Measurements from ENCODE around the gene SAMD5. TPM values are rescaled to one million over a fixed set of nuclear protein-coding genes. Genes with fewer than 3 reads are reported as not detected.
"Not testable (repeated sequence)": the region's sequence is repeated elsewhere in the genome, so short reads cannot be mapped to it uniquely, and the experiment has no call there.

SAMD5 gene
- total RNA-seq, 1 donor = not detected

DNA sequence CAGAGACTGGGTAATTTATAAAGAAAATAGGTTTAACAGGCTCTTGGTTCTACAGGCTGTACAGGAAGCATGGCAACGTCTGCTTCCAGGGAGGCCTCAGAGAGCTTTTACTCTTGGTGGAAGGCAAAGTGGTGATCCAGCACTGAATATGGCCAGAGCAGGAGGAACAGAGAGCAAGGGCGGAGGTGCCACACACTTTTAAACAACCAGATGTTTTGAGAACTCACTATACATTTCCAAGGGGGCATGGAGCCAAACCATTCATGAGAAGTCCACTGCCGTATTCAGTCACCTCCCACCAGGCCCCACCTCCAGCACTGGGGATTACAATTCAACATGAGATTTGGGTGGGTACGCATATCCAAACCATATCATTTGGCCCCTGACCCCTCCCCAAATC lies 18.7 kb downstream of the SAMD5 start:
- DNase-seq (ENCODE audit: low read depth in 2 of 3, low spot score in 2 of 3) = no peak

- no peak for DNase-seq (ENCODE audit: low read depth in 2 of 3, low spot score in 2 of 3)
These were observed 20.1 kb downstream of the SAMD5 start for GRCh38 chr6:147528511-147529145.

DNA sequence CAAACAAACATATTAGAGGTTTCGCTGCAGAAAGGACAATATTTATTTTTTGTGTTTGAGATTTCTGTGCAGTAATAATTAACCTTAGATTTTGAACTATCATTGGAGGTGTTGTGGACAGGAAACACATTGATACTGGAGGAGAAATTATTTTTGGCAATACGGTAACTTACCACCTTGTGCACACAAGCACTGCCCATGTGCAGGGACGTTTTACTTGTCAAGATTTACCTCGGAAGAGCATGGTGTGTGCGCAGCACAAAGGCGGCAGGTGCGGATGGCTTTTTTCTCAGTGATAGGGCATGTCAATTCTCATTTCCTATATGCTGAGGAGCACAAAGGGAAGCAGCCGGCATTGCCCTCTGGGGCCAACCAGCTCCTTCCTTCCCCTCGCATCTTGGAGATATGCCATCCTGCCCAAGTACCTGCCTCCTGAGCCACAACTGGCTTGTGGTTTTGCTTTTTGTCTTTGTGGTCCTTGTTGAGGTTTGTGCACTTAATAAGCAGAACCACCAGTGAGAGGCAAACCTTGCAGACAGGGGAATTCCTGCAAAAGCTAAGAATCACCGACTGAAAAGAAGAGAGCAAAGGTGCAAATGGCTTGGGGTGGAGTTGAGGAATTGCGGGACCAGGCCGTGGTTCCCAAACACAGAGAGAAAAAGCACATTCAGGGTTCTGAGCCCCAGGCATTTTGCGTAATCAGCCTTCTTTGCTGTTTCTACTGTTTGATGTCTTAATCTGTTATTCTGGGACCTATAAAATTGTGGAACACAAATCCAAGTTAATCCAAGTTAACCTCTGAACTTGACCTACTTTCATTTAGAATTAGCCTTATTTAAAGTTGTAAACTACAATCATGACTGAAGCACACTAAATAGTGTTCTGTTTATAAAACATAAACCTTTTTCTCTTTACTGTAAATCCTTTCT lies 21.9 kb downstream of the SAMD5 start:
- peak in 2 of 3 donors; percentile 82 to 86 for DNase-seq (ENCODE audit: low read depth in 2 of 3, low spot score in 2 of 3)

- DNase-seq (ENCODE audit: low read depth in 2 of 3, low spot score in 2 of 3) = no peak
These were observed 22.8 kb downstream of the SAMD5 start for GRCh38 chr6:147531321-147531720.

DNA sequence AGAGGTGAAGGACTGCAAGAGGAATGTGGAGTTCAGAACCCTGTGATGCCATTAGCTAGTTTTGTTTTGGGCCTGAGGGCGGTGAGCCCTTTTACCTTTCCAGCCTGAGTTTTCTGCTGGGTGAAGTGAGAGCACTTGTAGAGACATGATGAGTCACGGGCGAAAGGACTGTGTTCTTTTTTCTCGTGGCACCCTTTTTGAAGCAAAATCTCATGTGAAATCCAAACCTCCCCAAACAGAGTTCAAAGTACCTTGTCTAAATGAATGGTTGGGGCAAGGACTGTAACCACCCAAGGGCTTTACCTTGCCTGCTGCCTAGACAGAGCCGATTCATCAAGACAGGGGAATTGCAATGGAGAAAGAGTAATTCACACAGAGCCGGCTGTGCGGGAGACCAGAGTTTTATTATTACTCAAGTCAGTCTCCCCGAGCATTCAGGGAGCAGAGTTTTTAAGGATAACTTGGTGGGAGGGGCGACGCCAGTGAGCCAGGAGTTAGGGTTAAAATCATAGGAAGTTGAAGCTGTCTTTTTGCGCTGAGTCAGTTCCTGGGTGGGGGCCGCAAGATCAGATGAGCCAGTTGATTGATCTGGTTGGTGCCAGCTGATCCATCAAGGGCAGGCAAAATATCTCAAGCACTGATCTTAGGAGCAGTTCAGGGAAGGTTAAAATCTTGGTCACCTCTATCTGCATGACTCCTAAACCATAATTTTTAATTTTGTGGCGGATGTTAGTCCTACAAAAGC lies 25.8 kb downstream of the SAMD5 start:
- no peak for DNase-seq (ENCODE audit: low read depth in 2 of 3, low spot score in 2 of 3)

DNA sequence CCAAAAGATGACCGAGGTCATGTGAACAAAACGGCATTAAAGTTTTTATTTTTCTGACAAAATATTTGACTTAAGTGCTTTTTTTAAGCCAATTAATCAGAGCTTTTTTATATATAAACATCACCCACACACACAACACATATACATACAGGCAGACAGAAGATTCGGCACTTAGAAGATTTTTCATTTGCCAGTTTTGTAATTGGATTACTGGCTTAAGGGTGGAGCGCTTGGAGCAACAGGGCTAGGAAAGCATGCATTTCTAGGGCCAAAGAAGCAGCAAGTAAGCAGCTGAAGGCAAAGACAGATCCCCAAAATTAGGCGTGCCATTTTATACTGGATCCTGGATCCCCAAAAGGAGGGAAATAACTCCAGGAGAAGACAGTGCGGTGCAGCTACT lies 30.3 kb downstream of the SAMD5 start:
- DNase-seq (ENCODE audit: low read depth in 2 of 3, low spot score in 2 of 3) = no peak

DNA sequence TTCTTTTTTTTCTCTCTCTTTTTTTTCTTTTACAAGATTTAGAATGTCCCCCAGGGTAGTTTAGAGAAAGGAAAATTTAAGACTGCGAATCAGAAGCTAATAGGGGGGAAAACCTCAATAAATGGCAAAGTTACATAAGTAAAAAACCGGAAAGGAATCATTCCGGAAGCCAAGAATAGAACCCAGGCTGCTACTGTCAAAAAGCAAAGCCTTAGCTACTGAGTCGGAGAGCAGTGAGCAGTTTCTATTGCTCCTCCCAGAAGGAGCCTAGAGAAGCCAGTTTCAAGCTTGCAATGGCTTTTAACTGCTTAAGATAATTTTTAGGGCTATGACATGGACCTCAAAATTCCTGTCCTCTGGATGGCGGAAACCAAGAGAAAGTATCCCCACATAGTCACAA lies 31.6 kb downstream of the SAMD5 start:
- DNase-seq (ENCODE audit: low read depth in 2 of 3, low spot score in 2 of 3) = no peak

DNA sequence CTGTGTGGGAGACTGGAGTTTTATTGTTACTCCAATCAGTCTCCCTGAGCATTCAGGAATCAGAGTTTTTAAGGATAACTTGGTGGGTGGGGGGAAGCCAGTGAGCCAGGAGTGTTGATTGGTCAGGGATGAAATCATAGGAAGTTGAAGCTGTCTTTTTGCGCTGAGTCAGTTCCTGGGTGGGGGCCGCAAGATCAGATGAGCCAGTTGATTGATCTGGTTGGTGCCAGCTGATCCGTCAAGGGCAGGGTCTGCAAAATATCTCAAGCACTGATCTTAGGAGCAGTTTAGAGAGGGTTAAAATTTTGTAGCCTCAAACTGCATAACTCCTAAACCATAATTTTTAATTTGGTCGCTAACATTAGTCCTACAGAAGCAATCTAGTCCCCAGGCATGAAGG lies 33.9 kb downstream of the SAMD5 start:
- not testable (repeated sequence) for DNase-seq (ENCODE audit: low read depth in 2 of 3, low spot score in 2 of 3)

DNA sequence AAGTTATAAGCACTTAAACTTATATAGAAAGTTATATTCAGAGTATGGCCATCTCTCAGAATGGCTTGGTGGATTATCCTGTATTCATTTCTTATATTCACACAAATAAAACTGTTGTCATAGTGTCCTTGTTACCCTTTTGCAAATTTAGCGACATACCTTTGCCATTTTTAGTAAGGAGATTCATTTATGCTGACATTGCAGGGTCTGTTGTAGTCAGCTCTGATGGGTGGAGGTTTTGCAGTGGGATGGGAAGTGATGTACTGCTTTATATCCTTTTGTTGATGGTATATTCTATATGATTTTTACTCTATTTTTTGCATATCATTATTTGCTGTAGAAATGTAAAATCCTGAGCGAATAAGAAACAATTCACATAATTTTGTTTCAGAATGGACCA lies 35.9 kb downstream of the SAMD5 start:
- DNase-seq (ENCODE audit: low read depth in 2 of 3, low spot score in 2 of 3) = no peak

DNA sequence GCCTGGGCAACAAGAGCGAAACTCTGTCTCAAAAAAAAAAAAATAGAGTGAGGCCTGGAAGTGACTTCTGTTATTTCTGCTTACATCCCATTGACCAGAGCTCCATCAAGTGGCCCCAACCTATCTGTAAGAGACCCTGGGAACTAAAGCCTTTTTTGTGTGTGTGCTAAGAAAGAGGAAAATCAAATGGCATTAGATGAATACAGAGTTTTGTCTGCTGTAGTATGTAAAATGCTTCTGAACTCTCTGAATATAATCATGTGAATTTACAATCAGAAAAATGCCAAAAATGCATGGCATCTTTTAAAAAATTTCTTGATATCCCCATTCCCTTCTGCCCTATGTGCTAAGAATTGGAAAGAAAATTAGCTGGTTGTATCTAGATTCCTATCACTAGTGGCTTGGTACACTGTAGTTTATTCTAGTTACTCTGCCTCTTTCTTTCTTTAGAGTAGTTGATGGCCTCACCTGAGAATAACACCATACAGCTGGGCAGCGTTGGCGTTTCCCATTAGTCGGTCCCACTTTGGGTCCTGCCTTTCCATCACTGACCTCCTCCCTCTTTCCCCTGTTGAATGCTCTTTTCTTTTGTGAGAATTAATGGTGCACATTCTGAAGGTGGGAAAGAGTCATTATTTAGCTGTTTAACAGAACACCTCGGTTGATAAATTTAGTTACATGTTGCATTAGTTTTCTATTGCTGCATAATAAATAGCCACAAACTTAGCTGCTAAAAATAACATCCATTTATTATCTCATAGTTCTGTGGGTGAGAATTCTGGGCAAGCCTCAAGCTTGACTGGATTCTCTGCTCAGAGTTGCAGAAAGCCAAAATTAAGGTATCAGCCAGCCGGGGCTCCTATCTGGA lies 38.2 kb downstream of the SAMD5 start:
- no peak for DNase-seq (ENCODE audit: low read depth in 2 of 3, low spot score in 2 of 3)

- no peak for DNase-seq (ENCODE audit: low read depth in 2 of 3, low spot score in 2 of 3)
These were observed 38.9 kb downstream of the SAMD5 start for GRCh38 chr6:147547369-147547902.

DNA sequence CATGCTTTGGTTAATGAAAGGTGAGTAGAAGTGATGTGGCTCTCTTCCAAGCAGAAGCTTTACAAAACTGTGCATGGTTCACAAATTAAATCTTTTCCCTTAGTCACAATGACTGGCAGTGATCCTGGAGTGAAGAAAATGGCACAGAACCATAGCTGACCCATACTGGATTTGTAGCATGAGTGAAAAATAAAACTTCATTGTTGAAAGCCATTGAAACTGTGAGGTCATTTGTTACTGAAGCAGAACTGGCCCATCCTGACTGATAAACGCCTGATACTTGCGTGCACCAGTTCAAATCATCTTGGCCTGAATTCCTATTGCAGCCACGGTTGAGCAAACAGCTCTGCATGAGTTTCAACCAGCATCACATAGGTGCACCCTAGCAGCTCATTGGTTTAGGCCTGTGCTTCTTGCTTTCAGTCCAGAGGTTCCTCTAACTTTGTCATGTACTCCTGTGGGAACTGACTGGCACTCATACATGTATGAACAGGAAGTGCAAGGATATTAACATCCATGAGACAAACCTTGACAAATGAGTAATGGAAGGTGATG lies 40.5 kb downstream of the SAMD5 start:
- no peak for DNase-seq (ENCODE audit: low read depth in 2 of 3, low spot score in 2 of 3)

- no peak for DNase-seq (ENCODE audit: low read depth in 2 of 3, low spot score in 2 of 3)
These were observed 41.0 kb downstream of the SAMD5 start for GRCh38 chr6:147549531-147549930.

DNA sequence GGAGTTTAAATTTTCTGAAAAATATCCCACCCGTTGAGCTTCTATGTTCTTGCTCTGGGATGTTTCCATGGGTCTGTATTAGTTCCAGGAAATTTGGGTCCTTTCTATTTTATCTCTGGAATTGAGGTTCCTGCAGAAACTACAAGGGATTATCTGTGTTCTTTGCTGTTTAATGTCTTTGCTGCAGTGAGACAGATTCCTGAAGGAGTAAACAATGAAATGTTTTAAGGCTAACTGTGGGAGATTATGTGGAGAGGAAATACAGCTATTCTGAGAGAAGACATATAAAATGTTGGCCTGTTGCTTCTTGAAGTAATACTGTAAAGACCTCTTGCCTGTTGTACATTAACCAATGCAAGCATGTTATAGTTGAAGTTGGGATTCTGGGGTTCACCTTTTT lies 43.5 kb downstream of the SAMD5 start:
- no peak for DNase-seq (ENCODE audit: low read depth in 2 of 3, low spot score in 2 of 3)

GRCh38 chr6:147553099-147553498 lies 44.6 kb downstream of the SAMD5 start:
- DNase-seq (ENCODE audit: low read depth in 2 of 3, low spot score in 2 of 3) = no peak

DNA sequence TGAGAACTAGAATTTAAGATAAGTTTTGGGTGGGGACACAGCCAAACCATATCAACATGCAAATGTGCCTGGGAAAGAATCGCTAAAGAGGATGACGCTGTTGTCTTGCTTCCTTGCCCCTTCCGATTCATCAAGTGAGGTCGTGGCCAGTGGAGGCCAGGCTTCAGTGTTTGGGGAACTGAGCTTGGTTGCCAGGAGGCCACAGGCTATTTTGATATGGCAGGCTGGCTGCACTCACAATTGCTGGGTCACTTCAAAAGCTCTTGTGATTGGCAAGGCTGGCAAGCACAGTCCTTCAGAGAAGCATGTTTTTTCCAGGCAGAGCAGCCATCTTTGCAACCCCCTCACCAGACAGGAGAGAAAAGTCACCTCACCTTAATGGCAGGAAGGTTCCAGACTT lies 45.8 kb downstream of the SAMD5 start:
- DNase-seq (ENCODE audit: low read depth in 2 of 3, low spot score in 2 of 3) = no peak

DNA sequence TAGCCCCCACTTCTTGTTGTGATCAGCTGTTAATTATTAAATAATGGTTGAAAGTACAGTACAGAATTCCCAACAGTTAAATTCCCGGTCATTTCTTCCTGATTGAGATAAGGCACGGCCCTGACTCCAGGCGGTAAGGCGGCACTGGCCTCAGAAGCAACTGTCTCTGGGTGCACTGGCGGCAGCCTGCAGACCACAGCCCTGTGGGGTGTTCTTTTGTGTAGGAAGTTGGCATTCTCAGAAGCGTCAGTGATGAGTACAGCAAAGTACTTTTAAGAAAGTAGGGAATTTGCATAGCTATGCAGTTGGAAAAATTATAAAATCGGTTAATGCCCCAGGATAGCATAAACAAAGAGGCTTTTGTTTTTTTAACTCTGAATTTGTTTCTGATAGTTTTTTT lies 50.5 kb downstream of the SAMD5 start:
- DNase-seq (ENCODE audit: low read depth in 2 of 3, low spot score in 2 of 3) = no peak

GRCh38 chr6:147560670-147561069 lies 52.2 kb downstream of the SAMD5 start:
- DNase-seq (ENCODE audit: low read depth in 2 of 3, low spot score in 2 of 3) = no peak

DNA sequence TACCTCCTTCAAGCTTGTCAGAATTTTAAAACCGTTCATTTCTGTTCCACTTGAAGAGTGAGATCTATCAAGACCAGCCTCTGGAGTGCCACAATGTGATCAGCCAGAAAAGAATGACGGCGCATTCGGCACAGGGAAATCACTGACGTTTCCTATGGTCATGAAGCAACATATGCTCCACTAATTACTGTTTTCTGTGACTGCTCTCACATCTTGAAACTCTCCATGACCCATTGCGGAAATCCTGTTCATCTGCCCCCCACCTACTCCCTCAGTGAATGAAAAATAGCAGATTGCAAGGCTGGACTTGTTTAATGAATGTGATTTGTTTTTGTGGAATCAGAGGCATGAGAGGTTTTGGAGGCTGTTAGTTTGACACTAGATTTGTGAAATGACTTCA lies 53.2 kb downstream of the SAMD5 start:
- DNase-seq (ENCODE audit: low read depth in 2 of 3, low spot score in 2 of 3) = no peak

DNA sequence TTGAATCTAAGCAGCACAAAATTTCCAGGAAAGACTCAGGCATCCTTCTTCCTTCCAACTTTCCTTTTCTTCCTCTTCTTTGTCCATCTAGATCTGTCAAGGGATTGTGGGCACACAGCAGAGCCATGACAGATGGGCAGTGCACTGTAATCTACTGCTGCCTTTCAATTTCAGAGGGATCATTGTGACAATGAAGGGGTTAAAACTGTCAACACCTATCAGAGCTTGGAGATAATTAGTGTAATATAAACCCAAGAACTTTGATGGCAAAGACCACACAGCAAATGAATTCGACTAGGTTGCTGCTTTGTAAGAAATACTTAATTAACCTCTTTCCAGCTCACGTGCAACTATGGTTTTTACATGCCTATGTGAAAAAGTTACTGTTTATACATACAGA lies 55.0 kb downstream of the SAMD5 start:
- DNase-seq (ENCODE audit: low read depth in 2 of 3, low spot score in 2 of 3) = no peak

Measured in hematopoietic multipotent progenitor cell (in vitro differentiated cells).